Left lung (tissue), 10 donors: ENCODE results near the gene UPB1. TPM values are rescaled to one million over a fixed set of nuclear protein-coding genes. Genes with fewer than 3 reads are reported as not detected.
A peak's percentile ranks its signal among the peaks of the same experiment; 100 is the strongest.

Experiments used
- ATAC-seq: fragments of 200-7000 bp; cut with Tn5 transposase; one replicate; pipeline ENCODE4 v1.9.1; 2020; ENCODE audit warnings: moderate library complexity
- DNase-seq, 4 donors: peaks; one replicate each; pipeline ENCODE4 v3.0.0-alpha.2; 2013 to 2020
- H3K27ac ChIP-seq, 2 donors: fragments of 200-600 bp; sonication (generic) in 1 of 2; one replicate each; pipeline versions ENCODE4 v1.5.0 to v1.8.0; 2020 to 2021
- H3K27me3 ChIP-seq, 2 donors: fragments of 200-600 bp; sonication (generic) in 1 of 2; one replicate each; pipeline versions ENCODE4 v1.5.0 to v1.8.0; 2020 to 2021
- H3K36me3 ChIP-seq, 2 donors: fragments of 200-600 bp; sonication (generic) in 1 of 2; one replicate each; pipeline versions ENCODE4 v1.5.0 to v1.8.0; 2020 to 2021
- H3K4me1 ChIP-seq, 2 donors: fragments of 200-600 bp; one replicate each; pipeline ENCODE4 v1.8.0; 2021
- H3K4me3 ChIP-seq, 2 donors: fragments of 200-600 bp; sonication (generic) in 1 of 2; one replicate each; pipeline versions ENCODE4 v1.5.0 to v1.8.0; 2020 to 2021; ENCODE audit warnings: mild to moderate bottlenecking in 1 of 2
- H3K9me3 ChIP-seq, 2 donors: fragments of 200-600 bp; sonication (generic) in 1 of 2; one replicate each; pipeline versions ENCODE4 v1.5.0 to v1.8.0; 2020 to 2021
- intact Hi-C, 2 donors: fragments of 100-400 bp; cut with DNase I; formaldehyde crosslinking; loops; one replicate each; pipeline versions ENCODE4 v1.11.2 to v1.14.2; 2022
- polyA plus RNA-seq, 6 donors: library from polyadenylated mRNA; unstranded; fragments of 120-200 nt; gene quantifications; one replicate each; pipeline ENCODE4 v1.2.1, GENCODE V29; 2013; ENCODE audit not compliant: insufficient read length in 6 of 6
- total RNA-seq, 2 donors: library from RNA; stranded (reverse); fragmentation: NEBNext Ultra II Directional; extraction: Animal tissue kit (Norgen Biotek cat#: 25700); gene quantifications; one replicate each; pipeline ENCODE4 v1.2.1, GENCODE V29; 2021
- TF ChIP-seq, protein P1 (sequence below), 2 donors: fragments of 200-600 bp; sonication (generic) in 1 of 2; IDR thresholded peaks; one replicate each; pipeline versions ENCODE4 v1.5.0 to v1.8.0; 2021; ENCODE audit warnings: antibody characterized with exemption in 2 of 2
- donor health status: DM: no; HTN: yes; CAD: no.
- donor health status: DM: no; HTN: no; CAD: no.

Gene UPB1
- total and polyA plus RNA-seq, 8 donors = 0.50 to 2.3 (median 1.8) TPM

- no peaks in the 10 kb centered on the region for H3K27me3 ChIP-seq
- peaks cover 0 to 22% of the 10 kb centered on the region in 2 donors for H3K4me1 ChIP-seq
- DNase-seq = no peak
- intact Hi-C loops = no loop called here
- H3K36me3 ChIP-seq = no peaks in the 10 kb centered on the region
- no peak overlapping the region for H3K4me3 ChIP-seq
- H3K27ac ChIP-seq = no peak overlapping the region
- H3K9me3 ChIP-seq = no peaks in the 10 kb centered on the region
- TF ChIP-seq, protein P1, sequence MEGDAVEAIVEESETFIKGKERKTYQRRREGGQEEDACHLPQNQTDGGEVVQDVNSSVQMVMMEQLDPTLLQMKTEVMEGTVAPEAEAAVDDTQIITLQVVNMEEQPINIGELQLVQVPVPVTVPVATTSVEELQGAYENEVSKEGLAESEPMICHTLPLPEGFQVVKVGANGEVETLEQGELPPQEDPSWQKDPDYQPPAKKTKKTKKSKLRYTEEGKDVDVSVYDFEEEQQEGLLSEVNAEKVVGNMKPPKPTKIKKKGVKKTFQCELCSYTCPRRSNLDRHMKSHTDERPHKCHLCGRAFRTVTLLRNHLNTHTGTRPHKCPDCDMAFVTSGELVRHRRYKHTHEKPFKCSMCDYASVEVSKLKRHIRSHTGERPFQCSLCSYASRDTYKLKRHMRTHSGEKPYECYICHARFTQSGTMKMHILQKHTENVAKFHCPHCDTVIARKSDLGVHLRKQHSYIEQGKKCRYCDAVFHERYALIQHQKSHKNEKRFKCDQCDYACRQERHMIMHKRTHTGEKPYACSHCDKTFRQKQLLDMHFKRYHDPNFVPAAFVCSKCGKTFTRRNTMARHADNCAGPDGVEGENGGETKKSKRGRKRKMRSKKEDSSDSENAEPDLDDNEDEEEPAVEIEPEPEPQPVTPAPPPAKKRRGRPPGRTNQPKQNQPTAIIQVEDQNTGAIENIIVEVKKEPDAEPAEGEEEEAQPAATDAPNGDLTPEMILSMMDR (IDR thresholded peaks at IDR 0.05) = no peak
- no peak for ATAC-seq
Observed at GRCh38 chr22:24474649-24475255, 20.4 kb upstream of the UPB1 start.

DNA sequence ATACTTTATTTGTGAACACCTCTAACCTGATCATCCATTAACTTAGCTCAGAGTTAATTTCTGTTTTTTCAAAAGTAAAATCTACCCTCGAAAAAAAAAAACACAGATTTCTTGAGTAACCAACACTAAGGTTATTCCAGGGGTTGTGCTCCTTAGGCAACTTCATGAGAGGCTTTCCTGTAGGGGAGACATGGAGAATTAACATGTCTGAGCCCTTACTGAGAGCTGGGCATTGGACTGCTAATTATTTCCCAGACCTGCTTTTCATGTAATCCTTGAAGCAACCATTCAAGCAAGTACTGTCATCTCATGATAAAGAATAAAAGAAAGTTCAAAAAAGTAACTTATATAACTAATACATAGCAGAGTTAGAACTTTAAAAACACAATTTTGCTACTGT is 13.5 kb upstream of the UPB1 start:
- Histone ChIP-seq H3K4me1 (peaks cover 9 to 47% of the 10 kb centered on the region in 2 donors), H3K27ac (peak overlapping the region in 1 of 2 donors; percentile 84), H3K4me3 (no peak overlapping the region), H3K27me3 (no peaks in the 10 kb centered on the region), H3K9me3 (no peaks in the 10 kb centered on the region), H3K36me3 (no peaks in the 10 kb centered on the region)
- TF ChIP-seq, protein P1 (IDR thresholded peaks at IDR 0.05) = no peak
- DNase-seq = no peak
- no peak for ATAC-seq
- intact Hi-C loops = no loop called here

DNA sequence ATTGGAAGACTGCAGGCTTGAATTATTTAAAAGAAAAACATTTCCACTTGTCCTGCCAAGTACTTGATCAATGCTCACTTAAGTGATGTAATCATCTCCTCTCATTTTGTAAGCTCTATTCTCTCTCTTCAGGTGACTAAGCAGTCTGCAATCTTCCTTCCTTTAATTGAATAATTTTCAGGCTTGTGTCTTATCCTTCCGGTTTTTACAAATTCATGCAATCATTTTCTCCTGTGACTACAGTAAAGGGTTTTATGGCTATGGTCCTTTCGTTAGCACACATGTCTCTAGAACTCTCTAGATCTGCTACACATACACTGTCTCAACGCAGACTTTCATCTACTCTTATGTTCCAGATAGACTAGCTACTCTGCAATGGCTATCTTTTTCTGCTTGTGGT is 12.6 kb upstream of the UPB1 start:
- peaks cover 9 to 47% of the 10 kb centered on the region in 2 donors for H3K4me1 ChIP-seq
- DNase-seq = no peak
- TF ChIP-seq, protein P1 (IDR thresholded peaks at IDR 0.05) = no peak
- H3K4me3 ChIP-seq = no peak overlapping the region
- H3K36me3 ChIP-seq = no peaks in the 10 kb centered on the region
- H3K27ac ChIP-seq = peak overlapping the region in 1 of 2 donors; percentile 84
- H3K27me3 ChIP-seq = no peaks in the 10 kb centered on the region
- peak; percentile 77 for ATAC-seq
- no peaks in the 10 kb centered on the region for H3K9me3 ChIP-seq
- intact Hi-C loops = no loop called here

GRCh38 chr22:24482998-24483397 is 12.1 kb upstream of the UPB1 start:
- Histone ChIP-seq H3K9me3 (no peaks in the 10 kb centered on the region), H3K4me1 (peaks cover 9 to 47% of the 10 kb centered on the region in 2 donors), H3K27me3 (no peaks in the 10 kb centered on the region), H3K27ac (peak overlapping the region in 1 of 2 donors; percentile 84), H3K4me3 (no peak overlapping the region), H3K36me3 (no peaks in the 10 kb centered on the region)
- intact Hi-C loops = no loop called here
- DNase-seq (no peak), ATAC-seq (no peak)
- TF ChIP-seq, protein P1 (IDR thresholded peaks at IDR 0.05) = no peak

DNA sequence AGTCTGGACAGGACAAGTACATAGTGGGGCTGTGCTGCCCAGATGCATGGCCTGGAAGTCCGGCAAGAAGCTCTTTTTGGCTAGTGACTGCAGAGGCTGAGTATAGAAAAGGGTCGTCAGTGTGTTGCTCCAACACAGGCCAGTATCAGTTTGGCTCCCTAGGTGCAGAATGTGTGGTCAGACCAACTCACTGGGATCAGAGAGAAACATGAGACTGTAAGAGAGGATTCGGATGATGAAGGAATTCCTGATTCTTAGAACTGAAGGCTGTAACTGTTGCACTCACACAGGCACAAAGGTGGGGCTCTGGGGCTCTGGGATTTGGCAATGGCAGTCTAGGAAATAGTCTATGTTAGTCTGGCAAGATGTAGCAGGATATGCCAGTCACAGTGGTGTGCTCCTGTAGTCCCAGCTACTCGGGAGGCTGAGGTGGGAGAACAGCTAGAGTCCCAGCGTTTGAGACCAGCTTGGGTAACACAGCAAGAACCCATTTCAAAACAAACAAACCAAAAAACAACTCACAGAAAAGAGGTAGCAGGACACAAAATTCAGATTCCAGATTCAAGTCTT is 11.1 kb upstream of the UPB1 start:
- H3K9me3 ChIP-seq = no peaks in the 10 kb centered on the region
- ATAC-seq (no peak), DNase-seq (no peak)
- peaks cover 9 to 47% of the 10 kb centered on the region in 2 donors for H3K4me1 ChIP-seq
- TF ChIP-seq, protein P1 (IDR thresholded peaks at IDR 0.05) = no peak
- no peaks in the 10 kb centered on the region for H3K36me3 ChIP-seq
- intact Hi-C loops = no loop called here
- H3K4me3 ChIP-seq = no peak overlapping the region
- no peaks in the 10 kb centered on the region for H3K27me3 ChIP-seq
- H3K27ac ChIP-seq = no peak overlapping the region
